ENCODE results near the gene GABBR1. TPM values are rescaled to one million over a fixed set of nuclear protein-coding genes. Genes with fewer than 3 reads are reported as not detected.

Gene GABBR1
- total RNA-seq, 1 donor from 2014 or later, result 19.0 TPM

- intact Hi-C loops (cut with DNase I), result no loop called here
Observed at GRCh38 chr6:29627755-29628418, 5.1 kb downstream of the GABBR1 start.

GRCh38 chr6:29626948-29627754 is 5.8 kb downstream of the GABBR1 start:
- ATAC-seq, result peak; percentile 5
- no peak for DNase-seq (ENCODE audit: missing footprints)
- intact Hi-C loops (cut with DNase I), result no loop called here

More at GRCh38 chr6:29627755-29628418, 5.1 kb downstream of the GABBR1 start:
- ATAC-seq, result peak; percentile 58
- peak; percentile 89 for DNase-seq (ENCODE audit: missing footprints)

GRCh38 chr6:29625337-29625930 is 7.5 kb downstream of the GABBR1 start:
- ATAC-seq, result no peak
- intact Hi-C loops (cut with DNase I), result no loop called here
- no peak for DNase-seq (ENCODE audit: missing footprints)

GRCh38 chr6:29624520-29624961 is 8.4 kb downstream of the GABBR1 start:
- intact Hi-C loops (cut with DNase I), result no loop called here
- no peak for DNase-seq (ENCODE audit: missing footprints)
- no peak for ATAC-seq

- intact Hi-C loops (cut with DNase I), result no loop called here
- ATAC-seq (no peak), DNase-seq (ENCODE audit: missing footprints) (no peak)
Observed at GRCh38 chr6:29620630-29621029, 12.4 kb downstream of the GABBR1 start.

- intact Hi-C loops (cut with DNase I), result no loop called here
- ATAC-seq (no peak), DNase-seq (ENCODE audit: missing footprints) (no peak)
Observed at GRCh38 chr6:29619578-29620160, 13.3 kb downstream of the GABBR1 start.

GRCh38 chr6:29617782-29618554 is 15.0 kb downstream of the GABBR1 start:
- DNase-seq (ENCODE audit: missing footprints), result no peak
- ATAC-seq, result no peak

GRCh38 chr6:29611426-29611825 is 21.6 kb downstream of the GABBR1 start:
- intact Hi-C loops (cut with DNase I), result no loop called here
- DNase-seq (ENCODE audit: missing footprints), result no peak

More at GRCh38 chr6:29617782-29618554, 15.0 kb downstream of the GABBR1 start:
- intact Hi-C loops (cut with DNase I), result no loop called here

GRCh38 chr6:29610540-29610939 is 22.4 kb downstream of the GABBR1 start:
- ATAC-seq, result no peak
- no peak for DNase-seq (ENCODE audit: missing footprints)
- intact Hi-C loops (cut with DNase I), result no loop called here

More at GRCh38 chr6:29611426-29611825, 21.6 kb downstream of the GABBR1 start:
- ATAC-seq, result no peak

GRCh38 chr6:29608131-29608530 is 24.9 kb downstream of the GABBR1 start:
- no peak for ATAC-seq
- intact Hi-C loops (cut with DNase I), result no loop called here

GRCh38 chr6:29603930-29604329 is 29.1 kb downstream of the GABBR1 start:
- no peak for ATAC-seq
- intact Hi-C loops (cut with DNase I), result no loop called here
- DNase-seq (ENCODE audit: missing footprints), result no peak

More at GRCh38 chr6:29608131-29608530, 24.9 kb downstream of the GABBR1 start:
- DNase-seq (ENCODE audit: missing footprints), result no peak

GRCh38 chr6:29603456-29603855 is 29.5 kb downstream of the GABBR1 start:
- DNase-seq (ENCODE audit: missing footprints) (no peak), ATAC-seq (no peak)
- intact Hi-C loops (cut with DNase I), result no loop called here

- no peak for ATAC-seq
- no peak for DNase-seq (ENCODE audit: missing footprints)
- intact Hi-C loops (cut with DNase I), result no loop called here
Observed at GRCh38 chr6:29602564-29603361, 30.2 kb downstream of the GABBR1 start.

- ATAC-seq, result no peak
- intact Hi-C loops (cut with DNase I), result no loop called here
- DNase-seq (ENCODE audit: missing footprints), result no peak
Observed at GRCh38 chr6:29598172-29598747, 34.7 kb downstream of the GABBR1 start.

- DNase-seq (ENCODE audit: missing footprints) (no peak), ATAC-seq (no peak)
- intact Hi-C loops (cut with DNase I), result no loop called here
Observed at GRCh38 chr6:29597184-29597583, 35.8 kb downstream of the GABBR1 start.

- ATAC-seq, result no peak
- intact Hi-C loops (cut with DNase I), result no loop called here
- no peak for DNase-seq (ENCODE audit: missing footprints)
Observed at GRCh38 chr6:29596381-29596900, 36.5 kb downstream of the GABBR1 start.

- no peak for ATAC-seq
- intact Hi-C loops (cut with DNase I), result no loop called here
- DNase-seq (ENCODE audit: missing footprints), result no peak
Observed at GRCh38 chr6:29593199-29593855, 39.7 kb downstream of the GABBR1 start.
